Left colon (tissue), 2 donors: ENCODE measurements around the gene GZMB. TPM values are rescaled to one million over a fixed set of nuclear protein-coding genes. Genes with fewer than 3 reads are reported as not detected.

Source experiments
- ATAC-seq: fragments of 200-7000 bp; cut with Tn5 transposase; one replicate; pipeline ENCODE4 v1.9.1; 2020; ENCODE audit warnings: mild to moderate bottlenecking, moderate library complexity
- DNase-seq, 2 donors: peaks; one replicate each; pipeline ENCODE4 v3.0.0-alpha.2; 2020
- intact Hi-C, 2 donors: fragments of 100-400 bp; cut with DNase I in 1 of 2; cut with micrococcal nuclease in 1 of 2; formaldehyde crosslinking; loops; one replicate each; pipeline versions ENCODE4 v1.11.2 to v1.14.0; 2022; cut with DNase I, micrococcal nuclease
- total RNA-seq, 2 donors: library from RNA; stranded (reverse); fragmentation: NEBNext Ultra II Directional; extraction: Animal tissue kit (Norgen Biotek cat#: 25700); gene quantifications; one replicate each; pipeline ENCODE4 v1.2.1, GENCODE V29; 2021
- donor health status: DM: no; HTN: no; CAD: no.
- donor health status: DM: yes; HTN: yes; CAD: no.

The GZMB gene
- total RNA-seq, 2 donors from 2014 or later = 1.3 to 4.2 TPM

DNA sequence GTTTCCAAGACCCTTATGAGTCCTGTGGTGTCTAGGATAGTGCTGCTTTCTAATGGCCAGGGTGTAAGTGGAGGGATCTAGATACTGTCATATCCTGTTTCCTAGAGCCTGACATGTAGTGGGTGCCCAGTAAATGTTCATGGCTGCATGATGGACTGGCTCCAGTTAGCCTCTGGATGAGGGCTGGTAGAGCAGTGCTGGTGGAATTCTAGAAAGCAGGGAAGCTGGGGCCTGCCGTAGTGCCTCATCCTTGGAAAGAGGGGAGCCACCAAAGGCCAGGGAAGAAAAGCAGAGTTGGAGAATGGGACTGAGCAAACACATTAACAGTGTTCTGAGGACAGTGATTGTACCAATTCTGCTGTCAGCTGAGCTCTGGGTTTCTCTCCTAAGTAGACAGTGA, 637 bp downstream of the GZMB start:
- no peak for ATAC-seq

DNA sequence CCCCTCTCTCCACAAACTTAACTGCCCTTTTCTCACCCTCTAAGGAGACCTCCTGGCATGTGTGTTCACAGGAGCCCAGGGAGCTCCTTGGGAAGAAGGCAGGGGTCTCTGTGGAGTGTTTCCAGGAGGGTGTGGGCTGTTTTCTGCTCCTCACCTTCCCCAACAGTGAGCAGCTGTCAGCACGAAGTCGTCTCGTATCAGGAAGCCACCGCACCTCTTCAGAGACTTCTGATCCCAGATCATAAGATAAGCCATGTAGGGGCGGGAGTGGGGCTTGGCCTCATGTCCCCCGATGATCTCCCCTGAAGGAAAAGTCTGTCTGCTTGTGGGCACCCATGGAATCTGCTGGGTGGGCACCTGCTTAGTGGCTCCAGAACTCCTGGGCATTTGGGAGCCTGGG, 1.2 kb downstream of the GZMB start:
- intact Hi-C loops = no loop called here
- no peak for ATAC-seq
- no peak for DNase-seq

More for the DNA sequence above, 637 bp downstream of the GZMB start:
- DNase-seq = no peak
- intact Hi-C loops = no loop called here

DNA sequence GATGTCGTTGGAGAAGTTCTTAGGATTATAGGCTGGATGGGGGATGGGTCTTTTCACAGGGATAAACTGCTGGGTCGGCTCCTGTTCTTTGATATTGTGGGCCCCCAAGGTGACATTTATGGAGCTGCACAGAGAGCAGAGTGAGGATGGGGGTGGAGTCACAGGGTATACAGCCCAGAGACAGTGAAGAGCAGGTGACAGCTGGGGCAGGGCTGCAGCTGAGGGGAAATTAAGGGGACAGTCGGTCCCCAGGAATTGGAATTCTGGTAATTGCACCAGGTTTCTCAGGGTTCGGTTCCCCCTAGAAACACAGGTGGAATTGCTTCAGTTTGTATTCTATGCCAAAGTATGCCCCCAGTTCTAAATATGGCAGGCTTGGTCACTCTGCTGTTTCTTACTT, 1.7 kb downstream of the GZMB start:
- ATAC-seq = no peak
- DNase-seq = no peak
- intact Hi-C loops = no loop called here

DNA sequence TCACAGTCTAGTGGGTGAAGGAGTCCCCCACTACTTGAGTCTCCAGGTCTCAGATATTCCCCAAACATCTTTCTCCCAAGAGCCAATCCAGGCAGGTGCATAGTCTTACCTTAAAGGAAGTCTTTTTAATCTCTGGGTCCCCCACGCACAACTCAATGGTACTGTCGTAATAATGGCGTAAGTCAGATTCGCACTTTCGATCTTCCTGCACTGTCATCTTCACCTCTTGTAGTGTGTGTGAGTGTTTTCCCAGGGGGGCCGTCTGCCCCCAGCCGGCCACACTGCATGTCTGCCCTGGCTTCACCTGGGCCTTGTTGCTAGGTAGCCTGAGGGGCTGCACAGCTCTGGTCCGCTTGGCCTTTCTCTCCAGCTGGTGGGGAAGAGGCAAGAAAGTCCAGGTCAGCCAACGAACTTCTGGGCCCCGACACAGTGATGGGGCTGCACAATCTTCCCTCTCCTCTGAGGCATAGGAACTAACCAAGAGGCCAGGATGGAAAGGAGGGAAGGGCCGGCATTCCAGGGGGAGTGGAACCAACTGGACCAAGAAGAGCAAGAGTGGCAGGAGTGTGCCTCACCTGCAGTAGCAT, 2.1 kb downstream of the GZMB start:
- ATAC-seq (no peak), DNase-seq (no peak)
- intact Hi-C loops = no loop called here

DNA sequence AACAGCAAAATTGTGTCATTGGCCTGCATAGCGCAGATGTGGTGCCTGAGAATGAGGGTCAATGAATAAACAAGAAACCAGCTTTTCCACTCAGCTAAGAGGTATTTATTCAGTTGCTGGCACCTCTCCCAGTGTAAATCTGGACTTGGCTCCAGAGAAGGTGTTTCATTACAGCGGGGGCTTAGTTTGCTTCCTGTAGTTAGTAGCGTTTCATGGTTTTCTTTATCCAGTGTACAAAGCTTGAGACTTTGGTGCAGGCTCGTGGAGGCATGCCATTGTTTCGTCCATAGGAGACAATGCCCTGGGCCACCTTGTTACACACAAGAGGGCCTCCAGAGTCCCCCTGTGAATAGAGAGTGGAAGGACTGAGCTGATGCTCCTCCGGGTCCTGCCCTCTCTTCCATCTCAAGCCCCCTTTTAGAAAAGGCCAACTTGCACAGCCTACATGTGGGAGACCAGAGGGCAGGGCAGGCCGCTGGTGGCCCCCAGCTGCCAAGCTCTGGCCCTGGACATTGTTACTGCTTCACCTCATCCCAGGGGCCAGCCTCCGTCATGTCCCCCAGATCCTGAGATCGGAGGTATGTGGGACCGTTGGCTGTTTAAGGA, 3.0 kb downstream of the GZMB start:
- no peak for DNase-seq
- ATAC-seq = peak; percentile 67
- intact Hi-C loops = no loop called here

DNA sequence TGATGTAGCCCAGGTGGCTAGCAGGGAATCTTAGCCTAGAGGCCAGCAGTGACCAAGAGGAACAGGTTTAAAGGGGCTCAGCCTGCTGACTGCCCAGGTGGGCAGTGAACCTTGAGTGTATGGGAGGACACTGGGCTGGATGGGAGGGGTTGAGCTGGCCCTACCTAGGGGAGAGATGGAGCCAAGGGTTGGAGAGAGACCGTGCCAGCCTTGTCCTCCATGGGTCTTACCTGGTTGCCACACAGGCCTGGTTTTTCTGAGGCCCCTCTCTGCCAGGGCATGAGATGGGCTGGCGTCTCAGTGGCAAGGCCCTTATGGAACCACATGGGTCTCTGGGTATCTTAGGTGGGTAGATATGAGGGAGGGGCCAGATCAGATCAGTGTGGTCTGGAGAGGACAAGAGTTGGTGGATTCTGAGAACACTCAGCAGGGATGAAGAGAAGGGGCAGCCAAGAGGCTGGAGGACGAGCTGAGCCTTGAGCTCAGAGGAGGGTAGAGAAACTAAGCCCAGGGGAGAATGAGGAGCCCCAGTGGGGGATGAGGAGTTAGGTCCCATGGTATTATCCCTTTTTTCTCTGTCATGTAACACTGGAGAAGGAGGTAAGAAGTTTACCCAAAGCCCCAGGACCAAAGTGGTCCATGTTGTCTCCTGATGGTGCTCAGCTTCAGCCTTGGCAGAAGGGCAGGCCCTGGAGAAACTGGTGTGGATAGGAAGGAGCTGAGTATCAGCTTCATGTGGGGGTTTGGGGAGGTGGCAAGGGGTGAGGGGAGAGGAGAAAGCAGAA, 3.7 kb downstream of the GZMB start:
- ATAC-seq (no peak), DNase-seq (no peak)
- intact Hi-C loops = no loop called here

DNA sequence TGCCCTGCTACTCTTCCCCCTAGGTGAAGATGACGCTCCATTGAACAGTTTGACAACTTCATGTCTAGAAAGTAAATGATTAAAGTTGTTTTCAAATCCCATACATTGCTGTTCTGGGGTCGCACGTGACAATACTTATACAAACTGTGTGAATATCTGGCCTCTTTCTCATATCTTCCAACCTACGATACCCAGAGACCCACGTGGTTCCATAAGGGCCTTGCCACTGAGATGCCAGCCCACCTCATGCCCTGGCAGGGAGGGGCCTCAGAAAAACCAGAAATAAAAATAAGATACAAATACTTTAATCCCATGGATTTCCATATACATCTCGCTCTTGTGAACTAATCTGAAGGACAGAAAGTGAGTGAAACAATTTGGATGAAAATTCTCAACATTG, 4.5 kb downstream of the GZMB start:
- DNase-seq (no peak), ATAC-seq (no peak)
- intact Hi-C loops = no loop called here

DNA sequence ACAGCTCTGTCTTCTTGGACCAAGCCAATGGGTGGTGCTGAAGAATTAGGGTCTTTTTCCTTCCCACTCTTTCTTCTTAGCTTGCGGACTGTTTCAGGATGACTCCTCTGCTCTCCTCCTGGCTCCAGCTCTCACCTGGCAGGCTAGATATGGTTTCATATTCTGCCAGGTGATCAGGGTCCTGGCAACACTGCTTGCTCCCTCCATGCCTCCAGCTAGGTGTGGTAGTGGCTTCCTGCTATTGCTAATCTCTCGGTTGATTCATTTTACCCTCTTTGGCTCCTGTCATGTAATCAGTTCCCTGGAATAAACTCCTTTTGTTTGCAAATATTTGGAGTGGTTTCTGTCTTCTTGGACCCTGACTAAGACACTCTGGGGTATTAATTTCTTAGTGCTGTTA, 20.2 kb downstream of the GZMB start:
- ATAC-seq (no peak), DNase-seq (no peak)
- intact Hi-C loops = no loop called here

DNA sequence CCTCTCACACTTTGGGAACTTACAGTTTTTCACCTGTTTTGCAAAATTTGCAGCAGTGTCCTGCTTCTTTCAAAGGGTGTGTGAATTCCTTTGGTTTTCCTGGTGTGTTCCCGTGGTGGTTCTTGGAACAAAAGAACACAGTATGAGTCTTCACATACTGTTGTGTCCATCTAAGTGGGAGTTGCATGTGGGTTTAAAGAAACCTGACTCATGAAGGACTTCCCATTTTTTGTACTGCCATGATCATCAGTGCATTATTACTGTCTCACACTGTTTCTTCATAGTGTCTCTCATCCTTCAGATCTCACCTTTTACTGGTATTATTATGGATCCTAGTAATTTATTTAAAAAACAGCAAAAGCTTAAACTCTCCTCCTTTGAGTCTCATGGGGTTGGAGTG, 20.7 kb downstream of the GZMB start:
- DNase-seq = no peak
- ATAC-seq = no peak
- intact Hi-C loops = no loop called here

DNA sequence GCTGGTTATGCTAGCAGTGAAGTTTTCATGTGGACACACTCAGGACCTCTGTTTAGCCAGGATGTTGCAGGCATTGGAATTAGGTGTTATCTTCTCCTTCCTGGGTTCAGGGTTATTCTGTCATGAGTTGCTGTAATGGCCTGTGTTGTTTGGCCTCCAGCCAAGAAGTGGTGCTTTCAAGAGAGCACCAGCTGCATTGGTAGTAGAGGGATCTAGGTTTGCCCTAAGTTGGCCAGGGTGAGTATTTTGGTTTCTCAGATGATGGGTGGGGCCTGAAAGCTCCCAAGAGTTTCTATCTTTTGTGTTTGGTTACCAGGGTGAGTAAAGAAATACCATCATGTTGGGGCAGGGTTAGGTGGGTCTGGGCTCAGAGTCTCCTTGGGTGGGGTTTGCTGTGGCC, 21.8 kb downstream of the GZMB start:
- ATAC-seq (no peak), DNase-seq (no peak)
- intact Hi-C loops = no loop called here

DNA sequence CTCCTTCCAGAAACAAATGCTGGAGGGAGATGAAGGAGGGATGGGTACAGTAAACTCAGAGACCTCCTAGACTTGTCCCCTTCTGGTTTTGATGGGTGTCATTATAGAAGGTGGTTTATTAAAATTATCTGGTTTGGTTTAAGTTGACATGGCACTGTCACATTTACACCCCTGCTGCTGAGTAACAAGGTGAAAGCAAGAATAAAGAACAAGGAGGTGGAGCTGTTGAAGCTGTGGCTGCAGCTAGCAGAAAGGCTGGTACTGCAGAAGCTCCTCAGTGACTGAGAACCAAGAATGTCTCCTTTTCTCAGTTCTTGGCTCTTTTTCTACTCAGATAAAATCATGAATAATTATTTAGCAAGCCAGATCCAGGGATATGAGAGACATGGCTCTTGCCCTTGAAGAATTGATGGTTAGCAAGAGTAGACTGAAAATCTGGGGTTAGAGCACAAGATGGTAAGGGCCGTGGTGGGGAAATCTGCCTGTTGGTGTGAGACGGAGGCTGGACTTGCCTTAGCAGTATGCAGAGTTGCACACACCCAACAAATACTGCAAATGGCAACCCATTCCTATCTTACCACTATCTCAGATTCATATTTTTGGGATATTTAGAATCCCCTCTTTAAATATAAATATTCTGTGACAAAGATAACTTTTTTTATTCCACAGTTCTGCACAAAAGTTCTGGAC, 24.2 kb downstream of the GZMB start, which contains the start of gene GZMH:
TSS of gene GZMH (minus strand) at position 31 of the 690 bp plus-strand sequence. CDS start 72 bp downstream, outside the sequence.
- ATAC-seq (no peak), DNase-seq (no peak)
- intact Hi-C loops = no loop called here

DNA sequence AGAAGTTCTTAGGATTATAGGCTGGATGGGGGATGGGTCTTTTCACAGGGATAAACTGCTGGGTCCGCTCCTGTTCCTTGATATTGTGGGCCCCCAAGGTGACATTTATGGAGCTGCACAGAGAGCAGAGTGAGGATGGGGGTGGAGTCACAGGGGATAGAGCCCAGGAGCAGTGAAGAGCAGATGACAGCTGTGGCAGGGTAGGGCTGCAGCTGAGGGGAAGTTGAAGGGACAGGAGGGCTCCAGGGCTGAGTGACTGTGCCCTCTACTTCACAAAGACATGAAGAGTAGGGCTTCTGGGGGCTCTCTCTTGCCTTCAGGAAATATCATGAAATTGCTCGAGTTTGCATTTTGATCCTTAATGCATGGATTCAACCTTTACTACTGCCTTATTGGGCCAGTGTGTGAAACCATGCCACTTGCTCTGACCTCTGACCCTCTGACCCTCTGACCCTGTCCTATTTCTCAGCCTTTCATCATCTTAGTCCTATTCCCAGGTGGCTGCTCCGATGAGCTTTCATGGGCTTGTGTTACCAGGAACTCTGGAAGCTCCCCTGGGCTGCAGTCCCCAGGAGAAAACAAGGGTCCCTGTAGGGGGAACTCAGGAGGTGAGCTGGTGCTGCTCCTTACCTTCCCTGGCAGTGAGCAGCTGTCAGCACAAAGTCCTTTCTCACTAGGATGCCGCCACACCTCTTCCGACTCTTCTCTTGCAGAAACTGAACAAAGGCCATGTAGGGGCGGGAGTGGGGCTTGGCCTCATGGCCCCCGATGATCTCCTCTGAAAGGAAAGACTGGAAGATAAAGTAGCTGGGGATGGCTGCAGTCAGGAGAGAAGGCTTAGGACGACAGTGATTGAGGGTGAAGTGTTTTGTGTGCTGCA, 26.1 kb downstream of the GZMB start:
- DNase-seq (no peak), ATAC-seq (no peak)
- intact Hi-C loops = no loop called here

DNA sequence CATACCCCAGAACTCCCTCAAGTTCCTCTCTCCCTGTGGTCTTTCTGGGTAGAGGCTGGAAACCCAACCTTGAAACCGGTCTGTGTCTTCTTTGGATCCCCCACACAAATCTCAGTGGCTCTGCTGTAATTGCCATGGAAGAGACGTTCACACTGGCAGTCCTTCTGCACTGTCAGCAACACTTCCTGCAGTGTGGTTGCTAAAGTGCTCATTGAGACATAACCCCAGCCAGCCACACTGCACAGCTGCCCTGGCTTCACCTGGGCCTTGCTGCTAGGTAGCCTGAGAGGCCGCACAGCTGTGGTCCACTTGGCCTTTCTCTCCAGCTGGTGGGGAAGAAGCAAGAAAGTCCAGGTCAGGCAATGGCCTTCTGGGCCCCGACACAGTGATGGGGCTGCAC, 26.9 kb downstream of the GZMB start:
- no peak for ATAC-seq
- DNase-seq = no peak
- intact Hi-C loops = no loop called here

DNA sequence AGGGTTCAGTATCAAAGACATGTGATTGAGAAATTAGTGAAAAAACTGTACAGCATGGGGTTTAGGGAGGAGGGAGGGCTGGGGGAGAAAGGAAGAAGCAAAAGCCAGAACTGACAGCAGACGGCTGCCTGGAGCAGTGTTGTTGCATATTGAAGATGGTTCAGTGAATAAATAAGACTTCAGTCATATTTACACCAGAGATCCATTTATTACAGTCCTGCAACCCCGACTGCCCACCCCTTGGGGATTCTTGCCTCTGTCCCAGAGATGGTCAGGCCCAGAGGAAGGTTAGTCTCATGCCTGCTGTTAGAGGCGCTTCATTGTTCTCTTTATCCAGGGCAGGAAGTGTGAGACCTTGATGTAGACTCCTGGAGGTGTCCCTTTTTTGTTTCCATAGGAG, 27.7 kb downstream of the GZMB start:
- intact Hi-C loops = no loop called here
- DNase-seq = no peak
- no peak for ATAC-seq

DNA sequence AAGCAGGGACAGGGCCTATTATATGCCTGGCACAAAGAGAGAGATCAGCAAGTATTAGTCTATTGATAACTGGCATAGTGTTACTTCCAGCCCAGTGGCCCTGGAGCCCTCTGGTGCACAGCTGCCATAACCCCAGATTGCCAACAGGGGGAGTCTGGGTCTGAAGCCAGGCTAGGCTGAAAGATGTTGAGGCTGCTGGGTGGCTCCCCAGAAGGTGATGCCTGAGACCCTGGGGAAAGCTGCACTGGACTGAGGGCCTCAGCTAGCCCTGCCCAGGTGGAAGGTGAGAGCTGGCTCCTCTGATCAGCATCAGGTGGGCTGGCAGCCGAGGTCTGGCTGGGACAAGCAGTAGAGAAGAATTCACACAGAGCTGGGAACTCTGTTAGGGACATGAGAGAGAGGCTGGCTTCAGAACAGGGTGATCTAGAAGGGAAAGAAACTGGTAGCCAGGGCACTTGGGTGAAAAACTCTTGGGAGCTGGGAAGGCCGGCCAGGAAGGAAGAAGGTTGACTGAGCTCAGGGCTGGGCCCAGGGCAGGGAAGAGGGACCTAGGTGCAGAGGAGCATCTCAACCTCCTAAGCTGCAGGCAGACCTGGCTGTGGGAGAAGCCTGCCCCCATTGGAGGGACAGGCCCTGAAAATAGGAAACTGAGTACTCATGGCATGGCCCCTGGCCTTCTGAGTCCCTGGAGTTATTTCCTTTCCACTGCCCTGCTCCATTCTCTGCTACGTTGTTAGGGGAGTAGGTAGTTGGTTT, 28.4 kb downstream of the GZMB start:
- peak in 1 of 2 donors; percentile 51 for DNase-seq
- intact Hi-C loops = no loop called here
- peak; percentile 57 for ATAC-seq

DNA sequence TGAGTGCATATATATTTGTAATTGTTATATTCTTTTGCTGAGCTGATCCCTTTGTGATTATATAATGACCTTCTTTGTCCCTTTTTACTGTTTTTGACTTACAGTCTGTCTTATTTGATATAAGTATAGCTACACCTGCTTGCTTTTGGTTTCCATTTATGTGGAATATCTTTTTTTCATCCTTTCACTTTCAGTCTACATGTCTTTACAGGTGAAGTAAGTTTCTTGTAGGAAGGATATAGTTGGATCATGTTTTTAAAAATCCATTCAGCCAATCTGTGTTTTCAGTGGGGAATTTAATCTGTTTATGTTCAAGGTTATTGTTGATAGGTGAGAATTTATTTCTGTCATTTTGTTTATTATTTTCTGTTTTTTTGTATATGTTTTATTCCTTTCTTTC, 36.6 kb downstream of the GZMB start:
- intact Hi-C loops = no loop called here
- ATAC-seq (no peak), DNase-seq (no peak)

DNA sequence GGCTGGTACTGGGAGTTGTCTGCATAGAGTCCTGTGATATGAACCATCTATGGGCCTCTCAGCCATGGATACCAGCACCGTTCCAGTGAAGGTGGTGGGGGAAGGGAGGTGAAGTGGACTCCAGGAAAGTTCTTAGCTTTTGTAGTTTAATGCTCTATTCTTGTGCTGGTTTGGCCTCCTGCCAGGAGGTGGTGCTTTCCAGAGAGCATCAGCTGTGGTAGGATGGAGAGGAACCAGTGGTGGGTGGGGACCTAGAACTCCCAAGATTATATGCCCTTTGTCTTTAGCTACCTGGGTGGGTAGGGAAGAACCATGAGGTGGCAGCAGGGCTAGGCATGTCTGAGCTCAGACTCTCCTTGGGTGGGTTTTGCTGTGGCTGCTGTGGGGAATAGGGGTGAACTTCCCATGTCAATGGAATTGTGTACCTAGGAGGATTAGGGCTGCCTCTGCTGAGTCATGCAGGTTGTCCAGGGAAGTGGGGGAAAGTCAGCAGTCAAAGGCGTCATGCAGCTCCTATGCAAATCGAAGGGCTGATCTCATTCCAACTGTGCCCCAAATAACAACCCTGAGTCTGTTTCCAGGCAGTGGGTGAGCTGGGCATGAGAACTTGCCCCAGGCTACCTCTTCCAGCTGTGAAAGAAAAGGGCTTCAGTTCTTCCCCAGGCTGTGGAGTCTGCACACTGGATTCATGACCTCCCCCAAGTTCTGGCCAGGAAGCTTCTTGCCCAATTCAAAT, 38.7 kb downstream of the GZMB start:
- ATAC-seq = no peak
- intact Hi-C loops = no loop called here
- DNase-seq = no peak
